HCT116 (cell line): Measurements from ENCODE around the gene CEMIP2. TPM values are rescaled to one million over a fixed set of nuclear protein-coding genes. Genes with fewer than 3 reads are reported as not detected.

Experiments
- ATAC-seq: fragments of 200-7000 bp; cut with Tn5 transposase; 2 replicates; pipeline ENCODE4 v1.9.1; 2020; ENCODE audit warnings: mild to moderate bottlenecking, moderate library complexity
- BruUV-seq: library from RNA; stranded (reverse); fragments of 400-500 nt; replicated peaks from 2 replicates; lab custom pipeline; 2021; lab: Mats Ljungman, UMichigan
- CTCF ChIA-PET: fragments of 300-600 bp; sonication (Branson Sonifier 250); formaldehyde crosslinking; loops from one replicate; lab custom pipeline; 2021; ENCODE audit warnings: antibody characterized with exemption; lab: Charles Lee
- POLR2A ChIA-PET: fragments of 300-600, 350-600 bp; sonication (Branson Sonifier 250); formaldehyde crosslinking; loops from one replicate; lab custom pipeline; 2021; ENCODE audit warnings: antibody characterized with exemption; lab: Charles Lee
- RAD21 ChIA-PET, 2 experiments: fragments of 300-600 bp; sonication (Branson Sonifier 250); formaldehyde crosslinking; loops; one replicate each; lab custom pipeline; 2023; ENCODE audit warnings: low total read pairs in 2 of 2; ENCODE audit not compliant: uncharacterized antibody in 2 of 2, unreplicated experiment in 2 of 2, low non-redundant PET in 1 of 2; lab: Charles Lee
- DNase-seq: peaks from one replicate; pipeline ENCODE4 v3.0.0-alpha.2; 2010; ENCODE audit warnings: low read depth, low spot score
- H2AFZ ChIP-seq: fragments of 200-600 bp; shearing (Covaris generic), sonication (generic); 2 replicates; pipeline ENCODE4 v1.6.1; 2017; ENCODE audit warnings: low read depth, mixed run types, mixed read lengths, antibody characterized with exemption, low read length; ENCODE audit not compliant: poor library complexity, severe bottlenecking
- H3K27ac ChIP-seq: 2 replicates; pipeline ENCODE4 v1.5.1; 2012; ENCODE audit warnings: low read depth, low read length
- H3K27me3 ChIP-seq: fragments of 200-600 bp; sonication (generic); 2 replicates; pipeline ENCODE4 v1.6.1; 2016; ENCODE audit warnings: mixed run types, low read length, mixed read lengths; ENCODE audit not compliant: insufficient read depth
- H3K36me3 ChIP-seq, 2 experiments: fragments of 200-500 bp in 1 of 2; fragments of 200-600 bp in 1 of 2; sonication (Bioruptor generic) in 1 of 2; sonication (generic) in 1 of 2; 2 replicates each; pipeline versions ENCODE4 v1.5.1 to v1.6.1; 2014 to 2016; ENCODE audit warnings: low read length in 2 of 2, inconsistent platforms in 1 of 2, mixed read lengths in 1 of 2, mixed run types in 1 of 2; ENCODE audit not compliant: insufficient read depth in 2 of 2, control insufficient read depth in 1 of 2
- H3K4me1 ChIP-seq, 2 experiments: fragments of 200-600 bp in 1 of 2; sonication (generic) in 1 of 2; 2 replicates each; pipeline versions ENCODE4 v1.5.1 to v1.6.1; 2012 to 2017; ENCODE audit warnings: low read length in 2 of 2, inconsistent platforms in 1 of 2, mild to moderate bottlenecking in 1 of 2, mixed read lengths in 1 of 2, mixed run types in 1 of 2, moderate library complexity in 1 of 2; ENCODE audit not compliant: insufficient read depth in 2 of 2, control insufficient read depth in 1 of 2
- H3K4me2 ChIP-seq: fragments of 200-600 bp; sonication (generic); 2 replicates; pipeline ENCODE4 v1.6.1; 2017; ENCODE audit warnings: mixed run types, low read length, mixed read lengths
- H3K4me3 ChIP-seq, 2 experiments: fragments of 200-600 bp in 1 of 2; sonication (generic) in 1 of 2; replicated peaks in 1 of 2; 2 replicates each; pipeline ENCODE4 v1.5.1; 2011 to 2016; ENCODE audit warnings: low read length in 2 of 2, control low read depth in 1 of 2, low read depth in 1 of 2, mild to moderate bottlenecking in 1 of 2, mixed read lengths in 1 of 2, mixed run types in 1 of 2
- H3K79me2 ChIP-seq: fragments of 200-600 bp; sonication (generic); 2 replicates; pipeline ENCODE4 v1.6.1; 2017; ENCODE audit warnings: mild to moderate bottlenecking, mixed run types, low read length, moderate library complexity, mixed read lengths; ENCODE audit not compliant: insufficient read depth
- H3K9ac ChIP-seq: fragments of 200-600 bp; sonication (generic); 2 replicates; pipeline ENCODE4 v1.6.1; 2016; ENCODE audit warnings: low read length, mixed read lengths
- H3K9me2 ChIP-seq: fragments of 200-600 bp; sonication (generic), shearing (Covaris generic); 2 replicates; pipeline ENCODE4 v1.6.1; 2017; ENCODE audit warnings: mixed run types, mild to moderate bottlenecking, moderate library complexity; ENCODE audit not compliant: insufficient read depth
- H3K9me3 ChIP-seq, 2 experiments: fragments of 200-500 bp in 1 of 2; fragments of 200-600 bp in 1 of 2; sonication (Bioruptor generic) in 1 of 2; sonication (generic) in 1 of 2; 2 replicates each; pipeline ENCODE4 v1.6.1; 2014 to 2017; ENCODE audit warnings: low read length in 2 of 2, mixed read lengths in 2 of 2, inconsistent platforms in 1 of 2, low read depth in 1 of 2, mild to moderate bottlenecking in 1 of 2, mixed run types in 1 of 2, moderate library complexity in 1 of 2; ENCODE audit not compliant: control insufficient read depth in 1 of 2, insufficient read depth in 1 of 2
- H4K20me1 ChIP-seq: fragments of 200-600 bp; sonication (generic), shearing (Covaris generic); 2 replicates; pipeline ENCODE4 v1.6.1; 2017; ENCODE audit warnings: mixed run types, mild to moderate bottlenecking, moderate library complexity; ENCODE audit not compliant: insufficient read depth
- ELF1 ChIP-seq: IDR thresholded peaks from 2 replicates; pipeline ENCODE4 v1.6.1; 2012; ENCODE audit warnings: low read depth, borderline replicate concordance
- JUND ChIP-seq: IDR thresholded peaks from 2 replicates; pipeline ENCODE4 v1.6.1; 2012
- POLR2A ChIP-seq: IDR thresholded peaks from 2 replicates; pipeline ENCODE4 v1.7.0; 2011; ENCODE audit warnings: borderline replicate concordance; ENCODE audit not compliant: insufficient read depth, insufficient read length; ENCODE audit errors: extremely low read depth
- SIN3A ChIP-seq: IDR thresholded peaks from 2 replicates; pipeline ENCODE4 v1.6.1; 2012; ENCODE audit warnings: low read depth
- SP1 ChIP-seq: IDR thresholded peaks from 2 replicates; pipeline ENCODE4 v1.6.1; 2012; ENCODE audit warnings: low read depth
- intact Hi-C: fragments of 100-400 bp; cut with micrococcal nuclease; formaldehyde crosslinking; loops from 2 replicates; pipeline ENCODE4 v1.10.0; 2022
- total RNA-seq: library from RNA; stranded (reverse); gene quantifications from one replicate; pipeline ENCODE4 v1.2.1, GENCODE V29; 2021; ENCODE audit not compliant: unreplicated experiment
- TF ChIP-seq, protein P1 (sequence below): IDR thresholded peaks from 2 replicates; pipeline ENCODE4 v1.6.1; 2012; ENCODE audit warnings: low read depth
- TF ChIP-seq, protein P2 (sequence below): IDR thresholded peaks from 2 replicates; pipeline ENCODE4 v1.6.1; 2012

The CEMIP2 gene
- total RNA-seq, 1 experiment from 2014 or later: 14.3 TPM

DNA sequence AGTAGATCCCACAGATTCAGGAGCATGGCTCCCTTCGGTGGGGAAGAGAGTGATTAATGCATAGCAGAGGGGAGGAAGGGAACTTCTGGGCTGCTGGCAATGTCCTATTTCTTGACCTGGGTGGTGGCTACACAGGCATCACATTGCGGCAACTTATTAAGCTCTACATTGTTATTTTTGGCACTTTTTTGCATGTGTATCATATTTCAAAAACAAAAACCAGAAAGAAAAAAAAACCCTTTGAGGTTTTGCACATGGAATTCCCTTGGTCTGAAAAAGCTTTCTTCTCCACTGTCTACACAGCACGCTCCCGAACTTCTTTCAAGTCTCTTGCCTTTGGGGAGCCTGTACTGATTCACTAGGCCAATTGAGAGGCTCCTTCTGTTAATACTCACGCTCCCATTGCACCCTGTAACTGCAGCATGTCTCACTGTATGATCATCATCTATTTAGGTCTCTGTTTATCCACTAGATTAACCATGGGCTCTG is 25.1 kb downstream of the CEMIP2 start:
- no peak for TF ChIP-seq POLR2A
- Histone ChIP-seq H3K9ac (no peak overlapping the region), H3K36me3 (no peaks in the 10 kb centered on the region), H3K9me2 (no peaks in the 10 kb centered on the region), H3K79me2 (no peaks in the 10 kb centered on the region), H3K4me2 (no peak overlapping the region), H3K9me3 (no peaks in the 10 kb centered on the region), H3K4me3 (no peak overlapping the region), H2AFZ (no peak overlapping the region), H4K20me1 (no peaks in the 10 kb centered on the region), H3K4me1 (peaks cover 7 to 8% of the 10 kb centered on the region in 2 experiments; a peak in 2 of 4 replicates), H3K27ac (no peak overlapping the region), H3K27me3 (no peaks in the 10 kb centered on the region)
- POLR2A ChIA-PET: no interaction called here
- CTCF ChIA-PET: no interaction called here
- RAD21 ChIA-PET: no interaction called here
- ATAC-seq (no peak), DNase-seq (no peak)
- intact Hi-C loops: no loop called here
- BruUV-seq: no TSS peak

DNA sequence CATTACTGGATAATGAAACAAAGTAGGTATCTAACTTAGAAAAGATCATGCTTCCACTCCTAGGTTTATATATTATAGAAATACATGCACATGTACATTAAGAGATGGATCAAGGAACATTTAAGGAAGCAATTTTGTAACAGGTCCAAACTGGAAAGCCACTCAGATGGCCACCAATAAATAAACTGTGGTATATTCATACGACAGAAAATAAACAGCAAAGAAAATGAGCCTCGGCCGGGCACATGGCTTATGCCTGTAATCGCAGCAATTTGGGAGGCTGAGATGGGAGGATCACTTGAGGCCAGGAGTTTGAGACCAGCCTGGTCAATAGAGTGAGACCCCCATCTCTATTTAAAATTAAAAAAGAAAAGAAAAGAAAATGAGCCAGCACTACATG is 25.6 kb downstream of the CEMIP2 start:
- POLR2A ChIA-PET: no interaction called here
- H3K9ac ChIP-seq: no peak overlapping the region
- no peak overlapping the region for H2AFZ ChIP-seq
- H3K4me3 ChIP-seq: no peak overlapping the region
- RAD21 ChIA-PET: no interaction called here
- H3K36me3 ChIP-seq: no peaks in the 10 kb centered on the region
- ATAC-seq (no peak), DNase-seq (no peak)
- no peaks in the 10 kb centered on the region for H3K79me2 ChIP-seq
- peaks cover 7 to 11% of the 10 kb centered on the region in 2 experiments; a peak in 3 of 4 replicates for H3K4me1 ChIP-seq
- BruUV-seq: no TSS peak
- no peaks in the 10 kb centered on the region for H4K20me1 ChIP-seq
- H3K9me3 ChIP-seq: no peaks in the 10 kb centered on the region
- intact Hi-C loops: no loop called here
- no peaks in the 10 kb centered on the region for H3K9me2 ChIP-seq
- no peak overlapping the region for H3K4me2 ChIP-seq
- no peaks in the 10 kb centered on the region for H3K27me3 ChIP-seq
- CTCF ChIA-PET: no interaction called here
- TF ChIP-seq, protein P1, sequence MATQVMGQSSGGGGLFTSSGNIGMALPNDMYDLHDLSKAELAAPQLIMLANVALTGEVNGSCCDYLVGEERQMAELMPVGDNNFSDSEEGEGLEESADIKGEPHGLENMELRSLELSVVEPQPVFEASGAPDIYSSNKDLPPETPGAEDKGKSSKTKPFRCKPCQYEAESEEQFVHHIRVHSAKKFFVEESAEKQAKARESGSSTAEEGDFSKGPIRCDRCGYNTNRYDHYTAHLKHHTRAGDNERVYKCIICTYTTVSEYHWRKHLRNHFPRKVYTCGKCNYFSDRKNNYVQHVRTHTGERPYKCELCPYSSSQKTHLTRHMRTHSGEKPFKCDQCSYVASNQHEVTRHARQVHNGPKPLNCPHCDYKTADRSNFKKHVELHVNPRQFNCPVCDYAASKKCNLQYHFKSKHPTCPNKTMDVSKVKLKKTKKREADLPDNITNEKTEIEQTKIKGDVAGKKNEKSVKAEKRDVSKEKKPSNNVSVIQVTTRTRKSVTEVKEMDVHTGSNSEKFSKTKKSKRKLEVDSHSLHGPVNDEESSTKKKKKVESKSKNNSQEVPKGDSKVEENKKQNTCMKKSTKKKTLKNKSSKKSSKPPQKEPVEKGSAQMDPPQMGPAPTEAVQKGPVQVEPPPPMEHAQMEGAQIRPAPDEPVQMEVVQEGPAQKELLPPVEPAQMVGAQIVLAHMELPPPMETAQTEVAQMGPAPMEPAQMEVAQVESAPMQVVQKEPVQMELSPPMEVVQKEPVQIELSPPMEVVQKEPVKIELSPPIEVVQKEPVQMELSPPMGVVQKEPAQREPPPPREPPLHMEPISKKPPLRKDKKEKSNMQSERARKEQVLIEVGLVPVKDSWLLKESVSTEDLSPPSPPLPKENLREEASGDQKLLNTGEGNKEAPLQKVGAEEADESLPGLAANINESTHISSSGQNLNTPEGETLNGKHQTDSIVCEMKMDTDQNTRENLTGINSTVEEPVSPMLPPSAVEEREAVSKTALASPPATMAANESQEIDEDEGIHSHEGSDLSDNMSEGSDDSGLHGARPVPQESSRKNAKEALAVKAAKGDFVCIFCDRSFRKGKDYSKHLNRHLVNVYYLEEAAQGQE: no peak
- TF ChIP-seq SIN3A (no peak), SP1 (no peak), JUND (no peak), ELF1 (no peak), POLR2A (no peak)
- TF ChIP-seq, protein P2, sequence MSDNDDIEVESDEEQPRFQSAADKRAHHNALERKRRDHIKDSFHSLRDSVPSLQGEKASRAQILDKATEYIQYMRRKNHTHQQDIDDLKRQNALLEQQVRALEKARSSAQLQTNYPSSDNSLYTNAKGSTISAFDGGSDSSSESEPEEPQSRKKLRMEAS: no peak
- no peak overlapping the region for H3K27ac ChIP-seq
